IMR-90 (cell line): Measurements from ENCODE around the gene SLC25A26.

Source experiments
- BHLHE40 ChIP-seq: fragments of 150-350 bp; IDR thresholded peaks from 2 replicates; pipeline ENCODE4 v1.6.1; 2016; ENCODE audit warnings: mild to moderate bottlenecking, low read depth, low read length
- CEBPB ChIP-seq: IDR thresholded peaks from 2 replicates; pipeline ENCODE4 v1.6.1; 2012; ENCODE audit warnings: low read depth, low read length, improper control_type of control experiment
- CHD1 ChIP-seq: IDR thresholded peaks from 2 replicates; pipeline ENCODE4 v1.6.1; 2012; ENCODE audit warnings: low read depth, low read length, improper control_type of control experiment
- FOS ChIP-seq: fragments of 150-350 bp; IDR thresholded peaks from 2 replicates; pipeline ENCODE4 v1.6.1; 2016; ENCODE audit warnings: low read depth, low read length
- MAFK ChIP-seq: IDR thresholded peaks from 2 replicates; pipeline ENCODE4 v1.6.1; 2012; ENCODE audit warnings: low read depth, low read length, improper control_type of control experiment
- POLR2A ChIP-seq: IDR thresholded peaks from 2 replicates; pipeline ENCODE4 v1.6.1; 2012; ENCODE audit warnings: mild to moderate bottlenecking, low read depth, low read length
- RAD21 ChIP-seq: IDR thresholded peaks from 2 replicates; pipeline ENCODE4 v1.6.1; 2012; ENCODE audit warnings: low read length, improper control_type of control experiment
- RFX5 ChIP-seq: IDR thresholded peaks from 2 replicates; pipeline ENCODE4 v1.8.0; 2012; ENCODE audit warnings: low read depth, mild to moderate bottlenecking, low read length, moderate library complexity
- SMC3 ChIP-seq: fragments of 150-350 bp; IDR thresholded peaks from 2 replicates; pipeline ENCODE4 v1.6.1; 2016; ENCODE audit warnings: low read depth, mild to moderate bottlenecking, antibody characterized with exemption, low read length, moderate library complexity
- TF ChIP-seq, protein P1 (sequence below): conservative IDR thresholded peaks from 2 replicates; pipeline ENCODE4 v1.5.1; 2012; ENCODE audit warnings: mild to moderate bottlenecking, low read depth, low read length, improper control_type of control experiment
- TF ChIP-seq, protein P2 (sequence below): fragments of 150-350 bp; IDR thresholded peaks from 2 replicates; pipeline ENCODE4 v1.6.1; 2017; ENCODE audit warnings: mild to moderate bottlenecking, antibody characterized with exemption, low read length, low read depth
- TF ChIP-seq, protein P3 (sequence below): fragments of 150-350 bp; IDR thresholded peaks from 2 replicates; pipeline ENCODE4 v1.6.1; 2016; ENCODE audit warnings: low read depth, mild to moderate bottlenecking, low read length, moderate library complexity, borderline replicate concordance

DNA sequence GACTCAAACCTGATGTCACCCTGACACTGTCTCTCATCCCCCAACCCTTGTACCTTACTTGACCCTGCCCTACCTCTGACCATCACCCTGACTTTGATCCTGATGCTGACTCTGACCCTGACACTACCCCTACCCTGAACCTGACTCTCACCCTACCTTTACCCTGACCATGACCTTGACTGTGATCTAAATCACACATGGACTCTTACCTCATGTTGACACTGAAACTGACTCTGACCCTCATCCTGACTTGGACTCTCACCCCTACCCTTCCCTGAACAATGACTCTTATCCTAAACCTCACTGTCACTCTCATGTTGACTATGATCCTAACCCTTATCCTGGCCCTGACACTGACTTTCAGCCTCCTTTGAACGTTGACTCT lies 21.7 kb upstream of the SLC25A26 start:
- TF ChIP-seq, protein P1, sequence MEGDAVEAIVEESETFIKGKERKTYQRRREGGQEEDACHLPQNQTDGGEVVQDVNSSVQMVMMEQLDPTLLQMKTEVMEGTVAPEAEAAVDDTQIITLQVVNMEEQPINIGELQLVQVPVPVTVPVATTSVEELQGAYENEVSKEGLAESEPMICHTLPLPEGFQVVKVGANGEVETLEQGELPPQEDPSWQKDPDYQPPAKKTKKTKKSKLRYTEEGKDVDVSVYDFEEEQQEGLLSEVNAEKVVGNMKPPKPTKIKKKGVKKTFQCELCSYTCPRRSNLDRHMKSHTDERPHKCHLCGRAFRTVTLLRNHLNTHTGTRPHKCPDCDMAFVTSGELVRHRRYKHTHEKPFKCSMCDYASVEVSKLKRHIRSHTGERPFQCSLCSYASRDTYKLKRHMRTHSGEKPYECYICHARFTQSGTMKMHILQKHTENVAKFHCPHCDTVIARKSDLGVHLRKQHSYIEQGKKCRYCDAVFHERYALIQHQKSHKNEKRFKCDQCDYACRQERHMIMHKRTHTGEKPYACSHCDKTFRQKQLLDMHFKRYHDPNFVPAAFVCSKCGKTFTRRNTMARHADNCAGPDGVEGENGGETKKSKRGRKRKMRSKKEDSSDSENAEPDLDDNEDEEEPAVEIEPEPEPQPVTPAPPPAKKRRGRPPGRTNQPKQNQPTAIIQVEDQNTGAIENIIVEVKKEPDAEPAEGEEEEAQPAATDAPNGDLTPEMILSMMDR, result no peak
- TF ChIP-seq POLR2A, result no peak
- TF ChIP-seq, protein P2, sequence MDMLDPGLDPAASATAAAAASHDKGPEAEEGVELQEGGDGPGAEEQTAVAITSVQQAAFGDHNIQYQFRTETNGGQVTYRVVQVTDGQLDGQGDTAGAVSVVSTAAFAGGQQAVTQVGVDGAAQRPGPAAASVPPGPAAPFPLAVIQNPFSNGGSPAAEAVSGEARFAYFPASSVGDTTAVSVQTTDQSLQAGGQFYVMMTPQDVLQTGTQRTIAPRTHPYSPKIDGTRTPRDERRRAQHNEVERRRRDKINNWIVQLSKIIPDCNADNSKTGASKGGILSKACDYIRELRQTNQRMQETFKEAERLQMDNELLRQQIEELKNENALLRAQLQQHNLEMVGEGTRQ, result no peak
- no peak for TF ChIP-seq SMC3
- no peak for TF ChIP-seq RFX5
- TF ChIP-seq MAFK, result no peak
- no peak for TF ChIP-seq CHD1
- no peak for TF ChIP-seq CEBPB
- no peak for TF ChIP-seq FOS
- no peak for TF ChIP-seq RAD21
- TF ChIP-seq BHLHE40, result no peak
- TF ChIP-seq, protein P3, sequence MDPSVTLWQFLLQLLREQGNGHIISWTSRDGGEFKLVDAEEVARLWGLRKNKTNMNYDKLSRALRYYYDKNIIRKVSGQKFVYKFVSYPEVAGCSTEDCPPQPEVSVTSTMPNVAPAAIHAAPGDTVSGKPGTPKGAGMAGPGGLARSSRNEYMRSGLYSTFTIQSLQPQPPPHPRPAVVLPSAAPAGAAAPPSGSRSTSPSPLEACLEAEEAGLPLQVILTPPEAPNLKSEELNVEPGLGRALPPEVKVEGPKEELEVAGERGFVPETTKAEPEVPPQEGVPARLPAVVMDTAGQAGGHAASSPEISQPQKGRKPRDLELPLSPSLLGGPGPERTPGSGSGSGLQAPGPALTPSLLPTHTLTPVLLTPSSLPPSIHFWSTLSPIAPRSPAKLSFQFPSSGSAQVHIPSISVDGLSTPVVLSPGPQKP, result no peak
